Epithelial cell of prostate (primary cell): Measurements from ENCODE around the gene OR10G7.

Experiments used
- DNase-seq: peaks from one replicate; pipeline ENCODE4 v3.0.0-alpha.2; 2011; ENCODE audit warnings: low read depth, low spot score
- H3K27ac ChIP-seq: fragments of 450-650 bp; 2 replicates; pipeline ENCODE4 v1.5.1; 2017; ENCODE audit warnings: mild to moderate bottlenecking

OR10G7 gene

GRCh38 chr11:124041254-124041653, at the start of gene OR10G7:
OR10G7 (minus strand) TSS chr11:124041325; CDS start chr11:124039001, 2,324 bp downstream.
- no peak for DNase-seq
- no peak within 1 kb of the TSS for H3K27ac ChIP-seq

GRCh38 chr11:124085997-124086846, 45.1 kb upstream of the OR10G7 start:
- no peak for DNase-seq
- peak overlapping the region; percentile 78 for H3K27ac ChIP-seq

- peak overlapping the region; percentile 78 for H3K27ac ChIP-seq
- peak; percentile 41 for DNase-seq
These were observed 44.5 kb upstream of the OR10G7 start for GRCh38 chr11:124085583-124085982.

GRCh38 chr11:124082371-124082770, 41.2 kb upstream of the OR10G7 start:
- H3K27ac ChIP-seq, result peak overlapping the region; percentile 94

GRCh38 chr11:124081483-124081882, 40.4 kb upstream of the OR10G7 start:
- DNase-seq, result no peak
- peak overlapping the region; percentile 94 for H3K27ac ChIP-seq

More at GRCh38 chr11:124082371-124082770, 41.2 kb upstream of the OR10G7 start:
- DNase-seq, result no peak

GRCh38 chr11:124080327-124081001, 39.3 kb upstream of the OR10G7 start:
- DNase-seq, result peak; percentile 97
- H3K27ac ChIP-seq, result peak overlapping the region; percentile 94

- peak overlapping the region; percentile 94 for H3K27ac ChIP-seq
These were observed 38.7 kb upstream of the OR10G7 start for GRCh38 chr11:124079631-124080326.

GRCh38 chr11:124078591-124078990, 37.5 kb upstream of the OR10G7 start:
- DNase-seq, result no peak
- H3K27ac ChIP-seq, result peak overlapping the region; percentile 94

More at GRCh38 chr11:124079631-124080326, 38.7 kb upstream of the OR10G7 start:
- DNase-seq, result no peak

GRCh38 chr11:124077266-124077665, 36.1 kb upstream of the OR10G7 start:
- H3K27ac ChIP-seq, result no peak overlapping the region
- no peak for DNase-seq

- DNase-seq, result no peak
- H3K27ac ChIP-seq, result peak overlapping the region; percentile 31
These were observed 34.9 kb upstream of the OR10G7 start for GRCh38 chr11:124075841-124076651.

GRCh38 chr11:124075492-124075840, 34.3 kb upstream of the OR10G7 start:
- no peak overlapping the region for H3K27ac ChIP-seq
- DNase-seq, result no peak

GRCh38 chr11:124074554-124074953, 33.4 kb upstream of the OR10G7 start:
- H3K27ac ChIP-seq, result no peak overlapping the region
- DNase-seq, result no peak

GRCh38 chr11:124072147-124072546, 31.0 kb upstream of the OR10G7 start:
- DNase-seq, result no peak
- H3K27ac ChIP-seq, result no peak overlapping the region

- no peak for DNase-seq
- no peak overlapping the region for H3K27ac ChIP-seq
These were observed 30.5 kb upstream of the OR10G7 start for GRCh38 chr11:124071623-124071948.

- DNase-seq, result no peak
- H3K27ac ChIP-seq, result no peak overlapping the region
These were observed 29.9 kb upstream of the OR10G7 start for GRCh38 chr11:124070915-124071622.

GRCh38 chr11:124069429-124070401, 28.6 kb upstream of the OR10G7 start:
- no peak for DNase-seq
- no peak overlapping the region for H3K27ac ChIP-seq

GRCh38 chr11:124068601-124069110, 27.5 kb upstream of the OR10G7 start:
- DNase-seq, result no peak
- no peak overlapping the region for H3K27ac ChIP-seq

- no peak for DNase-seq
These were observed 11.8 kb upstream of the OR10G7 start for GRCh38 chr11:124052966-124053365.

More at GRCh38 chr11:124052966-124053365, 11.8 kb upstream of the OR10G7 start:
- no peak overlapping the region for H3K27ac ChIP-seq
